Loucy (cell line): Measurements from ENCODE around the gene RPUSD1.

Source experiments
- CTCF ChIP-seq: fragments of 200-600 bp; sonication (generic); conservative IDR thresholded peaks from 2 replicates; pipeline ENCODE4 v1.5.1; 2014; ENCODE audit warnings: mild to moderate bottlenecking, antibody characterized with exemption, low read length
- EZH2phosphoT487 ChIP-seq: fragments of 200-600 bp; IDR thresholded peaks from 2 replicates; pipeline ENCODE4 v1.6.1; 2018; ENCODE audit warnings: antibody characterized with exemption, mild to moderate bottlenecking, moderate library complexity, borderline replicate concordance

GRCh38 chr16:766008-766819 is 22.0 kb downstream of the RPUSD1 start:
- TF ChIP-seq CTCF (no peak), EZH2phosphoT487 (no peak)
